Caco-2 (cell line): ENCODE measurements around the gene UNC5A. TPM values are rescaled to one million over a fixed set of nuclear protein-coding genes. Genes with fewer than 3 reads are reported as not detected.

Experiments used
- BruUV-seq: library from RNA; stranded (reverse); fragments of 400-500 nt; replicated peaks from 2 replicates; lab custom pipeline; 2021; lab: Mats Ljungman, UMichigan
- CTCF ChIA-PET: fragments of 300-600 bp; sonication (Branson Sonifier 250); formaldehyde crosslinking; loops from one replicate; lab custom pipeline; 2022; ENCODE audit warnings: antibody characterized with exemption; lab: Charles Lee
- POLR2A ChIA-PET: fragments of 300-600 bp; sonication (Branson Sonifier 250); formaldehyde crosslinking; loops from one replicate; lab custom pipeline; 2022; ENCODE audit warnings: antibody characterized with exemption; lab: Charles Lee
- DNase-seq, 2 experiments: peaks; one replicate each; pipeline versions ENCODE4 v3.0.0 to v3.0.0-alpha.2; 2020 to 2022
- H3K27me3 ChIP-seq: replicated peaks from 2 replicates; pipeline ENCODE4 v1.6.0; 2011; ENCODE audit warnings: low read length; ENCODE audit not compliant: control insufficient read depth, insufficient read depth
- H3K36me3 ChIP-seq: 2 replicates; pipeline ENCODE4 v1.5.1; 2011; ENCODE audit warnings: low read length; ENCODE audit not compliant: control insufficient read depth, insufficient read depth
- H3K4me1 ChIP-seq: fragments of 250-450 bp; sonication (Bioruptor Pico); 2 replicates; pipeline ENCODE4 v1.5.1; 2020; ENCODE audit warnings: mild to moderate bottlenecking
- H3K4me3 ChIP-seq: 2 replicates; pipeline ENCODE4 v1.5.1; 2011; ENCODE audit warnings: low read depth, mild to moderate bottlenecking, control low read depth, low read length
- H3K9me3 ChIP-seq: fragments of 250-450 bp; sonication (Bioruptor Pico); 2 replicates; pipeline ENCODE4 v1.5.1; 2020; ENCODE audit warnings: mild to moderate bottlenecking, moderate library complexity
- H3K27ac Mint-ChIP-seq: one replicate; pipeline ENCODE4 v1.8.0; 2022; ENCODE audit warnings: mixed read lengths; ENCODE audit not compliant: unreplicated experiment
- H3K27me3 Mint-ChIP-seq: one replicate; pipeline ENCODE4 v1.8.0; 2022; ENCODE audit warnings: mixed read lengths; ENCODE audit not compliant: insufficient read depth, unreplicated experiment
- H3K36me3 Mint-ChIP-seq: one replicate; pipeline ENCODE4 v1.8.0; 2022; ENCODE audit warnings: mild to moderate bottlenecking, mixed read lengths; ENCODE audit not compliant: insufficient read depth, unreplicated experiment
- H3K4me1 Mint-ChIP-seq: one replicate; pipeline ENCODE4 v1.8.0; 2022; ENCODE audit warnings: low read depth, mixed read lengths; ENCODE audit not compliant: unreplicated experiment
- H3K4me3 Mint-ChIP-seq: one replicate; pipeline ENCODE4 v1.8.0; 2022; ENCODE audit warnings: mild to moderate bottlenecking, moderate library complexity, mixed read lengths; ENCODE audit not compliant: unreplicated experiment
- H3K9me3 Mint-ChIP-seq: one replicate; pipeline ENCODE4 v1.8.0; 2022; ENCODE audit warnings: mixed read lengths; ENCODE audit not compliant: unreplicated experiment
- CTCF ChIP-seq, 2 experiments: fragments of 200-600 bp in 1 of 2; IDR thresholded peaks; 1 replicate in 1 of 2; 2 replicates in 1 of 2; pipeline versions ENCODE4 v1.5.1 to v1.8.0; 2011 to 2022; ENCODE audit warnings: antibody characterized with exemption in 1 of 2, control low read depth in 1 of 2, inconsistent platforms in 1 of 2, low read depth in 1 of 2, low read length in 1 of 2, mild to moderate bottlenecking in 1 of 2, moderate library complexity in 1 of 2; ENCODE audit not compliant: insufficient read depth in 1 of 2, severe bottlenecking in 1 of 2, unreplicated experiment in 1 of 2
- intact Hi-C: fragments of 100-400 bp; cut with micrococcal nuclease; formaldehyde crosslinking; loops from one replicate; pipeline ENCODE4 v1.10.0; 2022; ENCODE audit not compliant: unreplicated experiment
- total RNA-seq: library from RNA; stranded (reverse); gene quantifications from 2 replicates; pipeline ENCODE4 v1.2.3, GENCODE V29; 2022

Gene UNC5A
- total RNA-seq, 1 experiment from 2014 or later, result not detected

- no TSS peak for BruUV-seq
- H3K27me3 Mint-ChIP-seq, result peaks cover 4% of the 10 kb centered on the region
- Histone ChIP-seq H3K27me3 (no peaks in the 10 kb centered on the region), H3K36me3 (no peaks in the 10 kb centered on the region), H3K4me1 (no peaks in the 10 kb centered on the region), H3K4me3 (no peak overlapping the region), H3K9me3 (no peaks in the 10 kb centered on the region)
- intact Hi-C loops, result no loop called here
- no peaks in the 10 kb centered on the region for H3K9me3 Mint-ChIP-seq
- no peak overlapping the region for H3K4me3 Mint-ChIP-seq
- POLR2A ChIA-PET, result no interaction called here
- no peak for DNase-seq
- no peak overlapping the region for H3K27ac Mint-ChIP-seq
- no peak for TF ChIP-seq CTCF (IDR thresholded peaks at IDR 0.05; ENCODE audit: insufficient read depth in 1 of 2, low read depth in 1 of 2, low read length in 1 of 2, severe bottlenecking in 1 of 2, unreplicated experiment in 1 of 2)
- CTCF ChIA-PET, result interaction anchor here (0.5 kb wide), 1 partner anchor 349 kb away, joined by 6 read pairs; no protein-coding TSS in a partner anchor
- no peaks in the 10 kb centered on the region for H3K4me1 Mint-ChIP-seq
- H3K36me3 Mint-ChIP-seq, result no peaks in the 10 kb centered on the region
Measured at GRCh38 chr5:176886336-176887251, 76.2 kb downstream of the UNC5A start.

- intact Hi-C loops, result no loop called here
- Mint-ChIP-seq H3K9me3 (no peaks in the 10 kb centered on the region), H3K27me3 (peaks cover 4% of the 10 kb centered on the region), H3K27ac (no peak overlapping the region), H3K36me3 (no peaks in the 10 kb centered on the region), H3K4me3 (no peak overlapping the region), H3K4me1 (no peaks in the 10 kb centered on the region)
- no peak for TF ChIP-seq CTCF (IDR thresholded peaks at IDR 0.05; ENCODE audit: insufficient read depth in 1 of 2, low read depth in 1 of 2, low read length in 1 of 2, severe bottlenecking in 1 of 2, unreplicated experiment in 1 of 2)
- CTCF ChIA-PET, result interaction anchor here (0.5 to 0.6 kb wide), 2 partner anchors 191 to 250 kb away, joined by 3 read pairs; no protein-coding TSS in a partner anchor
- DNase-seq, result no peak
- Histone ChIP-seq H3K9me3 (no peaks in the 10 kb centered on the region), H3K36me3 (no peaks in the 10 kb centered on the region), H3K4me3 (no peak overlapping the region), H3K4me1 (no peaks in the 10 kb centered on the region), H3K27me3 (no peaks in the 10 kb centered on the region)
- no TSS peak for BruUV-seq
- POLR2A ChIA-PET, result no interaction called here
Measured at GRCh38 chr5:176887252-176887849, 77.0 kb downstream of the UNC5A start.

- Mint-ChIP-seq H3K27ac (no peak overlapping the region), H3K9me3 (no peaks in the 10 kb centered on the region), H3K36me3 (no peaks in the 10 kb centered on the region), H3K27me3 (peaks cover 4% of the 10 kb centered on the region), H3K4me3 (no peak overlapping the region), H3K4me1 (no peaks in the 10 kb centered on the region)
- Histone ChIP-seq H3K4me1 (no peaks in the 10 kb centered on the region), H3K36me3 (no peaks in the 10 kb centered on the region), H3K27me3 (no peaks in the 10 kb centered on the region), H3K4me3 (no peak overlapping the region), H3K9me3 (no peaks in the 10 kb centered on the region)
- no peak for TF ChIP-seq CTCF (IDR thresholded peaks at IDR 0.05; ENCODE audit: insufficient read depth in 1 of 2, low read depth in 1 of 2, low read length in 1 of 2, severe bottlenecking in 1 of 2, unreplicated experiment in 1 of 2)
- no TSS peak for BruUV-seq
- DNase-seq, result no peak
- POLR2A ChIA-PET, result no interaction called here
- CTCF ChIA-PET, result interaction anchor here (0.5 to 0.6 kb wide), 2 partner anchors 192 to 249 kb away, joined by 3 read pairs; no protein-coding TSS in a partner anchor
- intact Hi-C loops, result no loop called here
Measured at GRCh38 chr5:176888016-176888864, 77.9 kb downstream of the UNC5A start.
